Activated CD4-positive, alpha-beta T cell treated with anti-CD3 and anti-CD28 coated beads, Interleukin-2, amount 50 U/mL, for 4 hours (primary cell): Measurements from ENCODE around the gene QTRT2.

Experiments used
- DNase-seq, 2 experiments: peaks; one replicate each; pipeline ENCODE4 v3.0.0-alpha.2; 2020

QTRT2 gene

DNA sequence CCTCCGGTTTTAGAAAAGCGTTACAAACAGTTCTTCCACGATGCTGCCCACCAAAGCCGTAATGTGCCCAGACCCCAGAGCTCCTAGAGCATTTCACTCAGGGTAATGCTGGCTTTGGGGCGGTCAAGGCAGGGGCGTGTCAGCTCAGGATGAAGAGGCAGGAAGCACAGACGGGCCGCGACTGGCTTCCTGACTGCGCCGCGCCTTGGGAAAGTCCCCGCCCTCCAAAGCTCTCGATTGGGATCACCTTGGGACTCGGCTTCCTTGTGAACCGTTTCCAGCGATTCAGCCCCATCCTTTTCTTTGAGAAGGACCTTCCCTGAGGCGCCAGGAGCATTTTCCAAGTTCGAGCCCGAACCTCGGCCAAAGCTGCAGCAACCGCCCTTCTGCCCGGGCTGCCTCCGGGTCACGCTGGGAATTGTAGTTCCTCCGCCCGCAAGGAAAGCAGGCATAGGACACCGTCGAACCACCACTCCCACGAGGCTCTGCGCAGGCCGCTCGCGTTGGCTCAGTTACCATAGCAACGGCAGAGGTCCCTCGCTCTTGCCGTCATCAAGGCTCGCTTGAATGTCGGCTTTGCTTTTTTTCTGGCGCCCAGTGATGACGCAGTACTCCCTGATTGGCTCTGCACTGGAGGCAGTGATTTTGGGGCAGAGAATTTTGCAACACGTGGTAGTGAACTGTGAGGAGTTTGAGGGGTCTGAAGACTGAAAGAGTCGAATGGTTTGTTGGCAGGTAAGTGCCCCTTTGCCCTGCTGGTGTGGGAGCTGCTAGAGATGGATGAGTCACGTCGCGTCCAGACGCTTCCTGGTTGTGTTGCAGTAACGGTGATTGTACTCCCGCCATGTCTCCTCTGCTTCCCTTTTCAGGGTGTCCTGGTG, at the start of gene QTRT2, which contains the start of gene CCDC191:
TSS of gene QTRT2 (plus strand) at position 608 of the 881 bp plus-strand sequence. CDS start 8,521 bp downstream, outside the sequence.
TSS of gene CCDC191 (minus strand) at position 397 of the 881 bp plus-strand sequence. CDS start at position 337, 60 bp downstream.
- peak; percentile 99 for DNase-seq

DNA sequence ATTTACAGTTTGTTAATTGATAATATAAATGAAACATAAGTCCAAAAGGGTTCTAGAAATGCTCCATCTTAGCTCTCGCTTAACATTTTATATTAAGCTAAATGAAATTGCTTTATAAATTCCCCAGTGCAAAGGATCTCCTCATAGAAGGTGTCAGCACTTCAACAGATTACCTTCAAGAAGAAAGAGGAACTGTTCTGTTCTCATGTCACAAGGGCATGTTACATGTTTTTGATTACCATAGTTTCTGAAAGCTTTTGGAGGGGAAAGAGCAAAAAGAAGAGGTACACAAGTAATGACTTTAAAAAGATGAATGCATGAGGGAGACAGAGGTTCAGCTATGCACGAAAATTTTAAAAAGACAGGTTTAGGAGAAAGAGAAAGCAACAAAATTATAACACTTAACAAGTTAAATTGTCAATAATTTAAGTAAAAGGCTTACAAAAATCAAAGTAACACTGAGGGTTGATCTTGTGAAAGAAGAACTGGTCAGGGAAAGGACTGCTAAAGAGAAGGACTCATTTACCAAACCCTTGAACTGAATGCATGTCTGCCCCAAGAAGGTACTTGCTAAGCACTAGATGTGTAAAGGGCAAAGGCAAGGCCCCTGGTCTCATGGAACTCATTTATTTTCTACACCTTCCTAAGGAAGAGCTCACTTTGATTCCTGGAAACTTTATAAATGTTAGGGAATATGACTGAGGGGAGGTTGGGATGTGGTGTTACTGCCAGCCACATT, 45.3 kb upstream of the QTRT2 start:
- no peak for DNase-seq

DNA sequence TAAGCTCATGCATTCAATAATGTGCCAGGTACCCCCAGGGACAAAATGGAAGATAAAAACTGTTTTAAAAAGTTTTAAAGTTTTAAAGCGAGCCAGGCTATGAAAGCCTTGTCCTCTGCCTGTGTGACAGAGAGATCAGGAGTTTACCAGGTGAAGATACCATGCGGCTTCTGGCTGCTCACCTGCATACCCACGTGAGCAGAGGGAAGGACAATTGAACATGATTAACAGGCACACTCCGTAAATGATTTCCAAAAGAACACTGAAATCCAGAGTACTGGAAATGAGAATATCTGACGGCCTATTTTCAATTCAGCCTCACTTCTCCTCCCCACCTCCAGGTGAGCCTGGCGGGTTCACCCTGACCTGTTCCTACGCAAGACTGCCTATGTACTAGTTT, 42.3 kb upstream of the QTRT2 start:
- no peak for DNase-seq

DNA sequence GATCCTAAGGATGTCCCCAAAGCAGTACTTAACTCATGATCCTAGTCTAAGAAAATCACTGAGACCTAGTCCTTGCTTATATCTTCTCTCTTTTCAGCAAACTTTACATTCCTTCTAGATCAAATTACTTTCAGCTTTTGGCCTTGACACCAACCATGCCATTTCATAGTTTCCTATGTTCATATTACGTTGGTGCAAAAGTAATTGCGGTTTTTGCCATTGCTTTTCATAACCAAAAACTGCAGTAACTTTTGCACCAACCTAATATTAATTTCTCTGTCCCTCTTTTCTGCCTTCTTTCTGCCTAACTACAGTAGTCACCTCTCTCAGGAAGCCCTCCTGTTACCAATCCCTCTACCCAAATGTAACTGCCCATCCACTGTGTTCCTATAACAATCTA, 37.1 kb upstream of the QTRT2 start:
- DNase-seq, result no peak

DNA sequence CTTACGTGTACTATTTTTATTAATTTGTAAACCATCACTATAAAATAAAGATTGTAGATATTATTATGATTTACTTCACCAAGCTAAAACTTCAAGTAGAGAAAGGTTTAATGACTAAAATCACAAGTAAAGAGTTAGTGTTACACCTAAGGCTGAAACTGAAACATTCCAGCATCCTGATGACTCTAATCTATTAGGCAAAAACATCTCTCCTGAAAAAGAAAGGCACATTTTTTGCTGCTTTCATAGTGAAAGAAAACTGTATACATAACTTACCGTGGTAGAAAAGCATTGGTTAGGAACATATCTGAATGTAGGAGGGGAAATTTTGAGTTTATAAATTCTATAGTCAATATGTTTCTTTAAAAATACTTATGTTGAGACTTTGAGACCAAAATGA, 35.6 kb upstream of the QTRT2 start:
- DNase-seq, result no peak

- DNase-seq, result no peak
These were observed 34.3 kb upstream of the QTRT2 start for GRCh38 chr3:114022145-114022802.

DNA sequence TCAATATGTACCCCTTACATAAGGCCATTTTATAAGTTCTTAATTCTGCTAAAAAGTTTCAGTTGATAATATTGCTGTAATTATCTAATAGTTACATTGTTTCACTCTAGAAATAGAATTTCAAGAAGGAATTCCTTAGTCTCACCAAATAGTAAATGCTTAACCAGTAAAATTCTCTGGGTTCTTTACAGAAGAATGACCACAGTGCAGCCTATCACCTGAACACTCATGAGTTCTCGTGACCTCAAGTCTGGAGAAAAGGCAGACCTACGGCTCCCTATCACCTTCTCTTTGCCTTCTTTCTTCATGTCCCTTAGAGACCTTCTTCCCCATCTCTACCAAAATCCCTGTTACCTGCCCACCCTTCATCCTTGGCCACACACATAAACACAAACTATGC, 31.1 kb upstream of the QTRT2 start:
- DNase-seq, result no peak

- no peak for DNase-seq
These were observed 30.2 kb upstream of the QTRT2 start for GRCh38 chr3:114026331-114026730.

DNA sequence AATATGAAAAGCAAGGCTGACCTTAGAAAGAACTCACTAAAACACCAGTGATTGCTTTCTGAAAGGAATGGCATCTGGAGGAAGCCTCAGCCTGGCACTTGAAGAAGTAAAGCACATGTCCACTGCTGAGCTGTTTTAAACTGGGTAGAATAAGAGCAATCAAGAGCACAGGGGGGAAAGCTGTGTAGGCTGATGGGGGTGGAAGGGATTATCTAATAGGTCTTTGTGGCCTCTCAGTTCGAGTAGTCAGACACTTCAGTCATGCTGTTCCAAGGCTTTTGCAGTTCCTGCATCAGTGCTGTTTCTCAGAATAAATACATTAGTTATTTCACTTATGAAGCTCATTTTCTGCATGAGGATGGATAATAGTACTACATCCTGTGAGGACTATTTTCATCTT, 22.8 kb upstream of the QTRT2 start:
- no peak for DNase-seq

GRCh38 chr3:114034211-114034610, 22.3 kb upstream of the QTRT2 start:
- no peak for DNase-seq

DNA sequence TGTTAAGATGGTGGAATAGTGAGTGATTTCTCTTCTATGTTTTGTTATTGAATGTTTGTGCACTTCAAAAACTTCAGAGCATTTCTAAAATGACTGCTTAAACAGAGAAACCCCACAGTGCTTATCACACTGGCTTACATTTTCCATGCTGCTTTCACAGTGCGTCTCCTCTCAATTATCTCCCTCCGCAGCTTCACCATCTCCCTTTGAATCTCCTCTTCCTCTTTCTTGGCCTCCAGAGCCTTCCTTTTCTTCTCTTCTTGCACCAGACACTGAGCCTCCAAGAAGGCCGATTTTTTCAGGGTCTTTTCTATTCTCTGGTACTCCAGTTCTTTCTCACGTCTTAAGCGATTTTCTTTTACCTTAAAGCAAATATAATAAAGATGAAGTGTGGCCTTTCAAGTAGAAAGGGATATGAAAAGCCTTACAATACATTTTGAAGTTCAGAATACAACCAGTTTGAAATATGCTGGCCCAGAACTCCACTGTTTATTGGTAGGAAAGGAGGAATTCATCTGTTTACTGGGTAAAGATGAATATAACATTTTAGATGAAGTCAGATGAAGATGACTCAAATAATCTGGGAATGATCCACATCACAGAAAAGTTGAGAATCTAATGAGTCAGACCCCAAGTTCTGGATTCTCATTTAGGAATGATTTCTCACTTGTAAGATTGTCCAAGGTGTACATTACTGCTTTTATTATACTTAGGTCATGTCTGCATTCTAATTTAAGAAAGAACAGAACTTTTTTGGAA, 21.6 kb upstream of the QTRT2 start:
- no peak for DNase-seq

DNA sequence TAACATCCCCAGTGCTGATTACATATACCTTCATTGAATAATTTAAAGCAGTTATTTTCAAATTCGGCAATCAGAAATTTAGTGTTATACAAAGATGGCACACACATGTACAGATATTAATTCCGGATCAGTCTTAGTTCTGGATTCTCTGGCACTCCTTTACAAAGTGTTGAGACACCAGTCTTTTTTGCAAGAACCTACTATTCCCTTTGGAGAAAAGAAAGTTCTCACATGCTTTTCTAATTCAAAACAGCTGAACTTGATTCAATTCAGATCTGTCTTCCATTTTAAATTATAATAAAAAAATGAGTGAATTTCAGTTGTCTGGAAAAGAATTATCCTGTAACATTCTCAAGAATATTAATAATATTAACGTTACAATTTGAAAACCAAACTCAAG, 20.6 kb upstream of the QTRT2 start:
- no peak for DNase-seq

GRCh38 chr3:114043205-114043604, 13.3 kb upstream of the QTRT2 start:
- no peak for DNase-seq

DNA sequence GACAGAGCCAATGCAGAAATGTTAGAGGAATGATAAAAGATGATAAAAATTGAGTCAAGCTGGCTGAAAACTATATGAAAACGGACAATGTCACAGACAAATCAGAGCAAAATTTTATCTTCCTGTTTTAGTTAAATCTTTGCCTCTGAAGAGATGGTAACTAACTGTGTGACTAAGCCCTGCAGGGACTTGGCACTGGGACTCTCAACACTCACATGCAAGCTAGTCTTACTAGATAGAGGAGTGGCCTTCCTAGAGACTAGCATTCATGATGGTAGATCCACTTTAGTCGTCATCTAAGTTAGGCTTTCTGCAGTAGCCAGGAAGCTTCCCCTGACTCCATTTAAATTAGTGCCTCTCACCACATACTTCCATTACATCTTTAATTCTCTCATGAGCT, 4.3 kb upstream of the QTRT2 start:
- DNase-seq, result no peak

GRCh38 chr3:114057011-114057347, 442 bp downstream of the QTRT2 start:
- DNase-seq, result no peak

DNA sequence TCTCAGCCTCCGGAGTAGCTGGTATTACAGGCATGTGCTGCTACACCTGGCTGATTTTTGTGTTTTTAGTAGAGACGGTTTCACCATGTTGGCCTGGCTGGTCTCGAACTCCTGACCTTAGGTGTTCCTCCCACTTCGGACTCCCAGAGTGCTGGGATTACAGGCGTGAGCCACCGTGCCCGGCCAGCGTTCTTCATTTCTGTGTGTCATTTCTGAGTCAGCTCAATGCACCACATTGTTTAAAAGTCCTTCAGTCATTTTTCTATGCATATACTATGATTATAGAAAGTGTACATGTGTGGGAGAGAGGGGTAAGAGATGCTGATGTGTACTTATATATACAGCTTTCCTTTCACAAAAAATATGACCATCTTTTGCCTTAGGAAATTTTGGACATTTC, 2.1 kb downstream of the QTRT2 start:
- no peak for DNase-seq

- no peak for DNase-seq
These were observed 4.5 kb downstream of the QTRT2 start for GRCh38 chr3:114060906-114061655.

DNA sequence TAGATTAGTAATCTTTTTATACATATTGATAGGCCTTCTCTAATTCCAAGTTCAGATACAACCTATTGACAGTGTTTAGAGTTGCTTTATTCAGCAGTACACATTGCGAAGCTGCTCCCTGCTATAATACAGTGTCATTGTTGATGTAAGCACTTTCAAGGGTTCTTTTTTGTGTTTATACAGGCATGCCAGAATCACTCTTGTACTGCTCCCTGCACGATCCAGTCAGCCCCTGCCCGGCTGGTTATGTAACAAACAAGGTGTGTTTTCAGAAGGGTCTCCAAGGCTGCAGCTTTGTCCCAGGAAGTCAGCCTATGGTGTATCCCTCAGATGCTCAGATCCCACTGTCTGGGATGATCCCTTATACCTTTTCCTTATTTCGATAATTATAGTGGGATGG, 11.3 kb downstream of the QTRT2 start:
- DNase-seq, result no peak

DNA sequence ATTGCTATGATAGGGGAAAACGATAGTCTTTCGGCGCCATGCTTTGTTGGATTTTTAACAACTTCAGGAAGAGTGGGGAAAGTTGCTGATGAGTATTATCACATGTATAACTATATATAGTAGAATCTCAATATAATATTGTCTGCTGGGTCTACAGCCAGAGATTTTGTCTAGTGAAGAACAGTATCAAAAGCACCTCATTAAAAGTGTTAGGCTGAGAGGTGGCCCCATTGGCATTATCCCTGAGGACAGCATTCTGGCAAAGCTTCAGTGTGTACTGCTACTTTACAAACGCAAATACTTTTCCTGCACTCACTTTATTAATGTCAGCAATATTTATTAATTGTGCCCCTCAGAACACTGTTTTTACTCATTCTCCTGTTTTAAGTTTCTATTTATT, 11.8 kb downstream of the QTRT2 start:
- DNase-seq, result no peak

GRCh38 chr3:114071786-114072185, 15.2 kb downstream of the QTRT2 start:
- no peak for DNase-seq

DNA sequence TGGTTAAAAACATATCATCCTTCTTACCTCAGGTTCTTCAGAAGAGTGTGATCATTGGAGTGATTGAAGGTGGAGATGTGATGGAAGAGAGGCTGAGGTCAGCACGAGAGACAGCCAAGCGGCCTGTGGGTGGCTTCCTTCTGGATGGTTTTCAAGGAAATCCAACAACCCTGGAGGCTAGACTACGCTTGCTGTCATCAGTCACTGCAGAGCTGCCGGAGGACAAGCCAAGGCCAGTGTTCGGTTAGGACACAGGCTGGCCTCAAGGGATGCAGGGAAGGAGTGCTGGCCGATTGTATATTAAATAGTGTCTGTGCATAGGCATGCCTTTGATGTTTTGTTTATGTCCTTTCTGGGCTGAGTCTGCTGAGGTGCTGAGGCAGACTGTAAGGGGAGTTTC, 20.2 kb downstream of the QTRT2 start:
- DNase-seq, result no peak

DNA sequence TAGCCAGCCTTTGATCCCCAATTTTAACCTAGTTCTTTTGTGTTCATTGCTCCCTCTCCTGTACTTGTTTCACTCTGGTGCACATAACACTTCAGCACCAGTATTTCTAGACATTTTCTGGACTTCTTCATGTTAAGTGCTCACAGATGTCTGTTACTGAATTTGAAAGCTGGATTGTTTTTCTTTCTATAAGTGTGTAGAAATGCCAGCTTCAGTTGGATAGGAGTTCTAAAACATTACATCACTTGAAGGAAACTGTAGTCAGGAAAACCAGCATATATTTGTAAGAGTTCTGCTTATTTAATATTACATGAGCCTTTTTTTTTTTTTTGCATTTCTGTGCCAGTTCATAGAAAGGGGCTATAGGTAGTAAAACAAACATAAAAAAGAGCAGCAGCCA, 21.6 kb downstream of the QTRT2 start:
- no peak for DNase-seq
